PC-3 (cell line): Measurements from ENCODE around the gene SLC19A1. TPM values are rescaled to one million over a fixed set of nuclear protein-coding genes. Genes with fewer than 3 reads are reported as not detected.

Experiments used
- ATAC-seq: fragments of 200-7000 bp; cut with Tn5 transposase; 2 replicates; pipeline ENCODE4 v1.9.1; 2020; ENCODE audit warnings: mild to moderate bottlenecking, moderate library complexity
- BruUV-seq: library from RNA; stranded (reverse); fragments of 400-500 nt; replicated peaks from 2 replicates; lab custom pipeline; 2021; lab: Mats Ljungman, UMichigan
- CTCF ChIA-PET: fragments of 300-600 bp; sonication (Branson Sonifier 250); formaldehyde crosslinking; loops from one replicate; lab custom pipeline; 2022; ENCODE audit warnings: antibody characterized with exemption; lab: Charles Lee
- POLR2A ChIA-PET: fragments of 300-600 bp; sonication (Branson Sonifier 250); formaldehyde crosslinking; loops from one replicate; lab custom pipeline; 2022; ENCODE audit warnings: antibody characterized with exemption; ENCODE audit not compliant: unreplicated experiment; lab: Charles Lee
- DNase-seq: peaks from one replicate; pipeline ENCODE4 v3.0.0-alpha.2; 2015
- H2AFZ ChIP-seq: fragments of 300-600 bp; sonication (generic); 2 replicates; pipeline ENCODE4 v1.6.0; 2016; ENCODE audit warnings: antibody characterized with exemption, low read length
- H3F3A ChIP-seq: fragments of 300-600 bp; sonication (generic); one replicate; pipeline ENCODE4 v1.6.0; 2017; ENCODE audit warnings: antibody characterized with exemption, low read length, control low read depth, mild to moderate bottlenecking; ENCODE audit not compliant: unreplicated experiment
- H3K27ac ChIP-seq: fragments of 300-600 bp; sonication (generic); 2 replicates; pipeline ENCODE4 v1.5.1; 2016; ENCODE audit warnings: mild to moderate bottlenecking, low read length
- H3K27me3 ChIP-seq: fragments of 300-600 bp; sonication (generic); 2 replicates; pipeline ENCODE4 v1.6.1; 2016; ENCODE audit warnings: low read length, mixed read lengths
- H3K36me3 ChIP-seq: fragments of 300-600 bp; sonication (generic); 2 replicates; pipeline ENCODE4 v1.6.1; 2016; ENCODE audit warnings: low read depth, mixed run types, low read length, mixed read lengths
- H3K4me1 ChIP-seq: fragments of 300-600 bp; sonication (generic); 2 replicates; pipeline ENCODE4 v1.5.1; 2016; ENCODE audit warnings: low read length; ENCODE audit not compliant: insufficient read depth
- H3K4me2 ChIP-seq: fragments of 300-600 bp; sonication (generic); 2 replicates; pipeline ENCODE4 v1.6.0; 2016; ENCODE audit warnings: low read length
- H3K4me3 ChIP-seq: fragments of 300-600 bp; sonication (generic); 2 replicates; pipeline ENCODE4 v1.5.1; 2016; ENCODE audit warnings: mild to moderate bottlenecking, low read length, mixed read lengths
- H3K79me2 ChIP-seq: fragments of 300-600 bp; sonication (generic); 2 replicates; pipeline ENCODE4 v1.6.1; 2017; ENCODE audit warnings: low read length, mixed read lengths
- H3K9ac ChIP-seq: fragments of 300-600 bp; sonication (generic); 2 replicates; pipeline ENCODE4 v1.6.0; 2016; ENCODE audit warnings: mild to moderate bottlenecking, low read length
- H3K9me2 ChIP-seq: fragments of 300-600 bp; sonication (generic); replicated peaks from 2 replicates; pipeline ENCODE4 v1.6.1; 2016; ENCODE audit warnings: mixed run types, low read length, mixed read lengths
- H3K9me3 ChIP-seq: fragments of 300-600 bp; sonication (generic); 2 replicates; pipeline ENCODE4 v1.6.1; 2016; ENCODE audit warnings: low read length, mixed read lengths
- H4K20me1 ChIP-seq: fragments of 300-600 bp; sonication (generic); 2 replicates; pipeline ENCODE4 v1.6.1; 2016; ENCODE audit warnings: low read length, mixed read lengths
- EZH2 ChIP-seq: fragments of 300-600 bp; sonication (generic); IDR thresholded peaks from one replicate; pipeline ENCODE4 v1.6.1; 2017; ENCODE audit warnings: antibody characterized with exemption, mild to moderate bottlenecking, low read length; ENCODE audit not compliant: unreplicated experiment
- EZH2phosphoT487 ChIP-seq: fragments of 300-600 bp; sonication (generic); IDR thresholded peaks from 2 replicates; pipeline ENCODE4 v1.6.1; 2018; ENCODE audit warnings: mild to moderate bottlenecking, antibody characterized with exemption, low read length, borderline replicate concordance
- intact Hi-C: fragments of 100-400 bp; cut with micrococcal nuclease; formaldehyde crosslinking; loops from 2 replicates; pipeline ENCODE4 v1.9.0; 2023
- total RNA-seq: library from RNA; depleted of rRNA; stranded (reverse); fragments of >200 nt; gene quantifications from 2 replicates; pipeline ENCODE4 v1.2.3, GENCODE V29; 2014
- TF ChIP-seq, protein P1 (sequence below): fragments of 300-600 bp; sonication (generic); conservative IDR thresholded peaks from 2 replicates; pipeline ENCODE4 v1.5.1; 2017; ENCODE audit warnings: antibody characterized with exemption, low read depth, mild to moderate bottlenecking, low read length

SLC19A1 gene
- total RNA-seq, 1 experiment from 2014 or later: 54.2 TPM

DNA sequence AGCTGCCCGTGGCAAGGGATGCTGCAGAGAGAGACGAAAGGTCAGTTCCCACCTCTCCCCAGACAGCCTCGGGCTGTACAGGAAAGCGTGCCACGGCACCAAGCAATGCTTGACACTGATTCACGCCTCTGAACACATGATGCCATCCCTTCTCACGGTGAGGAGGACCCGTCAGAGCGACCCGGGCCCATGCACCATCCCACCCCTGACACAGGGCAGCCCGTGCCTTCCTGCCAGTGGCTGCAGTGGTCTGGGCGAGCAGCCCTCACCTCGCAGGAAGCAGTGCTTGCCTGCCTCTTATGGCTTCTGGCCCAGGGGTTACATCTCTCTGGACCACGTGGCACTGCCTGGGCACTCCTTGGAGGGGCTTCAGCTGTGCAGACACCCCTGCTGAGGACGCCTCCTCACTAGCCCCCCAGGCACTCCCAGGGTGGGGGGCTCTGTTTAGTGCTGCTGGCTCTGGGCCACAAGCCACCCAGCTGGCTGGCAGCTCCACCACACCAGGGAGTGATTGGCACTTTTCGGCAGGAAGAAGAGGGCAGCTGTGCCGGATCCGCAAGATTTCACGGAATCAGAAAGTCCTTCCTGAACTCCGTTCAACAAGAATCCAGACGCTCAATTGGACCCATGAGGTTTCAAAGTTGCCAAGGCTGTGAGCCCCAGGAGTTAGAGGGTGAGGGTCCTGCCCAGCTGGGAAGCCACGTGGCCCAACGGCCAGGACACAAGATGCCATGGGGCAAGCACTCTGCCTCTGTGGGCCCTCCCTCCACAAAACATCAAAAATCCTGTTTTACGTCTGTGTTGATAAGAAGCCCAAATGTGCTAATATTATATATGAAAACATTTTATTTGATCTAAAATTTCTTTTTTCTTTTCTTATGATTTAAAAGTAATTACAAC is 34.8 kb upstream of the SLC19A1 start:
- Histone ChIP-seq H3K27me3 (peaks cover 15% of the 10 kb centered on the region), H3K36me3 (no peaks in the 10 kb centered on the region), H3K9me2 (no peaks in the 10 kb centered on the region), H3K79me2 (no peaks in the 10 kb centered on the region), H3K4me1 (no peaks in the 10 kb centered on the region), H2AFZ (no peak overlapping the region), H4K20me1 (no peaks in the 10 kb centered on the region), H3K27ac (no peak overlapping the region), H3K4me2 (no peak overlapping the region), H3K4me3 (no peak overlapping the region), H3K9me3 (no peaks in the 10 kb centered on the region), H3F3A (no peaks in the 10 kb centered on the region), H3K9ac (no peak overlapping the region)
- ChIA-PET CTCF (no interaction called here), POLR2A (no interaction called here)
- no TSS peak for BruUV-seq
- TF ChIP-seq, protein P1, sequence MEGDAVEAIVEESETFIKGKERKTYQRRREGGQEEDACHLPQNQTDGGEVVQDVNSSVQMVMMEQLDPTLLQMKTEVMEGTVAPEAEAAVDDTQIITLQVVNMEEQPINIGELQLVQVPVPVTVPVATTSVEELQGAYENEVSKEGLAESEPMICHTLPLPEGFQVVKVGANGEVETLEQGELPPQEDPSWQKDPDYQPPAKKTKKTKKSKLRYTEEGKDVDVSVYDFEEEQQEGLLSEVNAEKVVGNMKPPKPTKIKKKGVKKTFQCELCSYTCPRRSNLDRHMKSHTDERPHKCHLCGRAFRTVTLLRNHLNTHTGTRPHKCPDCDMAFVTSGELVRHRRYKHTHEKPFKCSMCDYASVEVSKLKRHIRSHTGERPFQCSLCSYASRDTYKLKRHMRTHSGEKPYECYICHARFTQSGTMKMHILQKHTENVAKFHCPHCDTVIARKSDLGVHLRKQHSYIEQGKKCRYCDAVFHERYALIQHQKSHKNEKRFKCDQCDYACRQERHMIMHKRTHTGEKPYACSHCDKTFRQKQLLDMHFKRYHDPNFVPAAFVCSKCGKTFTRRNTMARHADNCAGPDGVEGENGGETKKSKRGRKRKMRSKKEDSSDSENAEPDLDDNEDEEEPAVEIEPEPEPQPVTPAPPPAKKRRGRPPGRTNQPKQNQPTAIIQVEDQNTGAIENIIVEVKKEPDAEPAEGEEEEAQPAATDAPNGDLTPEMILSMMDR: no peak
- no peak for TF ChIP-seq EZH2phosphoT487
- no peak for TF ChIP-seq EZH2
- intact Hi-C loops: no loop called here
- no peak for DNase-seq
- ATAC-seq: no peak

DNA sequence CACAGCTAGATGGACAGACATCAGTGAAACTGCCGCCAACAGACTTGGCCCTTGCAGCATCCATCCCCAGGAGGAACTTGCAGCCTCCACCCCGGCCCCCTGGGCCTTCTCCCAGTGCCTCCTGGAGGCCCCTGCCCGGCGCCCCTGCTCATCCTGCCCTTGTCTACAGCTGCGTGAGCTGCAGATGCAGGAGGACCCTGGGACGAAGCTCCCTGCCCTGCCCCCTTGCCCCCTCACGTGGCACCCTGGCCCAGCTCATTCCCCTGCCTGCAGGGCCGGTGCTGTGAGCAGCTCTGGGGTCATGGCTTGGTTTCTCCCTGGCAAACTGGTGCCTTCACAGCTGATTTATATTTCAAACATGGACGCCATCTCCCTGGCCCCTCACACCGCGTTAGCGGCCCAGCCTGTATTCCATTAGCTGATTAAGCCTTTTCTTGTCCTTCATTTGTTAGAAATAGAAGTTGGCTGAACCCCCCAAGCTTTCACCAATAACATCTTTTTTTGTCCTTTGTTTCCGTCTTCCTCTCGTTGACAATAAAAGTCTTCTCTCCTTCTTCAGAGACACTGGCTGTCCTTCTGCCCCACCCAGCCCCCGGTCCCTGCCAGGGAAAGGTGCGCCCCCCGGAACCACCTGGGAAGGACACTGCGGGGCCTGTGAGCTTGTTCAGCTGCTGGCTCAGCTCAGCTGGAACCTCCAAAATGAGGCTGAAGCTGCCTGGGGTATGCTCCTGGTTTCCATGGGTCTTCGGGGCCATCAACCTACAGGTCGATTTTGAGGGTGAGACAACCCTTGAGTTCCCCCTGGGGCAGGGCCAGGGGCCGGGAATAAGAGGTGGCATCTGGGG is 34.0 kb upstream of the SLC19A1 start:
- no peaks in the 10 kb centered on the region for H3K9me2 ChIP-seq
- intact Hi-C loops: no loop called here
- no peak overlapping the region for H3K4me3 ChIP-seq
- no peak overlapping the region for H2AFZ ChIP-seq
- H3K9me3 ChIP-seq: no peaks in the 10 kb centered on the region
- no peaks in the 10 kb centered on the region for H3F3A ChIP-seq
- H3K4me2 ChIP-seq: no peak overlapping the region
- no peaks in the 10 kb centered on the region for H3K4me1 ChIP-seq
- no peak for DNase-seq
- H3K79me2 ChIP-seq: no peaks in the 10 kb centered on the region
- no peaks in the 10 kb centered on the region for H4K20me1 ChIP-seq
- no peak for ATAC-seq
- no peak overlapping the region for H3K27ac ChIP-seq
- no peak for TF ChIP-seq EZH2
- TF ChIP-seq EZH2phosphoT487: no peak
- TF ChIP-seq, protein P1: no peak
- H3K36me3 ChIP-seq: no peaks in the 10 kb centered on the region
- BruUV-seq: no TSS peak
- ChIA-PET POLR2A (no interaction called here), CTCF (no interaction called here)
- no peak overlapping the region for H3K9ac ChIP-seq
- peaks cover 20% of the 10 kb centered on the region for H3K27me3 ChIP-seq
